K562 (cell line): ENCODE data around the gene SF3B4. TPM values are rescaled to one million over a fixed set of nuclear protein-coding genes. Genes with fewer than 3 reads are reported as not detected.

Experiments used
- ARNT ChIP-seq, 2 experiments: fragments of 450-650 bp; IDR thresholded peaks; 2 replicates each; pipeline ENCODE4 v1.6.1; 2016; ENCODE audit warnings: mild to moderate bottlenecking in 1 of 2
- DLX4 ChIP-seq: fragments of 250-450 bp; sonication (Bioruptor Pico); IDR thresholded peaks from 2 replicates; pipeline ENCODE4 v1.6.1; 2021; ENCODE audit warnings: mild to moderate bottlenecking
- ELK1 ChIP-seq: sonication (generic); formaldehyde crosslinking; IDR thresholded peaks from 2 replicates; pipeline ENCODE4 v1.8.1; 2022; ENCODE audit warnings: missing genetic modification reagents
- EWSR1 ChIP-seq: fragments of 450-650 bp; IDR thresholded peaks from 2 replicates; pipeline ENCODE4 v1.6.1; 2018; ENCODE audit warnings: borderline replicate concordance, mild to moderate bottlenecking, low read depth, moderate library complexity; ENCODE audit not compliant: partially characterized antibody
- GTF2F1 ChIP-seq: IDR thresholded peaks from 2 replicates; pipeline ENCODE4 v1.6.1; 2011; ENCODE audit warnings: low read depth, low read length, improper control_type of control experiment
- KAT8 ChIP-seq: fragments of 450-650 bp; IDR thresholded peaks from 2 replicates; pipeline ENCODE4 v1.6.1; 2016; ENCODE audit warnings: low read depth, mild to moderate bottlenecking
- MYC ChIP-seq, 2 experiments: fragments of 250-450 bp in 1 of 2; sonication (Bioruptor Pico) in 1 of 2; IDR thresholded peaks; 2 replicates each; pipeline versions ENCODE4 v1.5.1 to v1.6.1; 2012 to 2021; ENCODE audit warnings: low read depth in 2 of 2, borderline replicate concordance in 1 of 2, improper control_type of control experiment in 1 of 2, low read length in 1 of 2, mild to moderate bottlenecking in 1 of 2, moderate library complexity in 1 of 2
- NFRKB ChIP-seq: fragments of 450-650 bp; IDR thresholded peaks from 2 replicates; pipeline ENCODE4 v1.6.1; 2016; ENCODE audit warnings: low read depth
- REST ChIP-seq, 2 experiments: fragments of 450-650 bp; formaldehyde crosslinking in 1 of 2; IDR thresholded peaks; 2 replicates each; pipeline versions ENCODE4 v1.4.0 to v1.6.1; 2014 to 2020; ENCODE audit warnings: mild to moderate bottlenecking in 2 of 2, borderline replicate concordance in 1 of 2, low read depth in 1 of 2
- TCF7L2 ChIP-seq: fragments of 150-350 bp; IDR thresholded peaks from 2 replicates; pipeline ENCODE4 v1.6.1; 2016; ENCODE audit warnings: low read depth, mild to moderate bottlenecking, low read length, moderate library complexity
- TSHZ1 ChIP-seq: fragments of 250-450 bp; sonication (Bioruptor Pico); IDR thresholded peaks from 2 replicates; pipeline ENCODE4 v1.4.0; 2020; ENCODE audit warnings: mild to moderate bottlenecking, moderate library complexity
- ZFX ChIP-seq: sonication (generic); formaldehyde crosslinking; IDR thresholded peaks from 2 replicates; pipeline ENCODE4 v1.8.0; 2022; ENCODE audit warnings: mild to moderate bottlenecking, missing genetic modification reagents, moderate library complexity
- polyA plus RNA-seq, 8 experiments: library from polyadenylated mRNA; depleted of rRNA in 4 of 8; stranded (reverse) in 5 of 8; unstranded in 3 of 8; fragments of >200 nt; fragmentation: Nextera tagmentation in 2 of 8; fragmentation: Illumina TruSeq in 1 of 8; extraction: Ambion mirVana in 2 of 8; extraction: Trizol in 1 of 8; gene quantifications; 2 replicates each; pipeline versions ENCODE4 v1.2.1 to v1.2.3, GENCODE V29; 2011 to 2014; ENCODE audit warnings: inconsistent platforms in 1 of 8, missing spikeins in 1 of 8
- total RNA-seq, 7 experiments: library from RNA; depleted of rRNA in 6 of 7; stranded (reverse); fragments of >200 nt in 6 of 7; fragmentation: Illumina TruSeq in 2 of 7; extraction: Trizol in 2 of 7; gene quantifications; 2 replicates each; pipeline versions ENCODE4 v1.2.1 to v1.2.3, GENCODE V29; 2011 to 2021; ENCODE audit warnings: low replicate concordance in 1 of 7

Gene SF3B4
- total and polyA plus RNA-seq, 9 of the 15 experiments (the other 6 are each of a cell fraction or from before 2014, with no cell fraction given): 3.0 to 88.0 (median 26.1) TPM

GRCh38 chr1:149887456-149888246 is 40.0 kb downstream of the SF3B4 start (continued):
- TF ChIP-seq TSHZ1 (CRISPR knock-in tag) (no peak), REST (IDR thresholded peaks at IDR 0.05; ENCODE audit: borderline replicate concordance) (no peak), REST (CRISPR knock-in tag; IDR thresholded peaks at IDR 0.05; ENCODE audit: low read depth) (no peak), NFRKB (no peak; the same call in 1 of the 2 replicates), MYC (IDR thresholded peaks at IDR 0.05; ENCODE audit: low read depth, low read length) (no peak), MYC (CRISPR knock-in tag; IDR thresholded peaks at IDR 0.05; ENCODE audit: borderline replicate concordance, low read depth) (peak; percentile 20; the same call in 1 of the 2 replicates), ARNT (IDR thresholded peaks at IDR 0.05) (no peak), TCF7L2 (no peak), ELK1 (CRISPR knock-in tag) (no peak), KAT8 (no peak), ZFX (CRISPR knock-in tag) (peak; percentile 57), GTF2F1 (no peak; the same call in 1 of the 2 replicates), EWSR1 (no peak), DLX4 (CRISPR knock-in tag) (no peak)
